HG02588 (cell line): ENCODE measurements around the gene ZDHHC8.

Source experiments
- ATAC-seq: cut with Tn5 transposase; IDR thresholded peaks from one replicate; pipeline ENCODE4 v1.9.1; 2021; ENCODE audit warnings: mild to moderate bottlenecking, moderate library complexity; ENCODE audit not compliant: unreplicated experiment

The ZDHHC8 gene

GRCh38 chr22:20128902-20129746 is 2.5 kb upstream of the ZDHHC8 start:
- ATAC-seq, result no peak

- ATAC-seq, result no peak
These were observed 1.9 kb upstream of the ZDHHC8 start for GRCh38 chr22:20129747-20130014.

GRCh38 chr22:20130319-20130718 is 1.3 kb upstream of the ZDHHC8 start:
- no peak for ATAC-seq

- peak; percentile 53 for ATAC-seq
These were observed 640 bp upstream of the ZDHHC8 start for GRCh38 chr22:20130731-20131596.

- peak; percentile 7 for ATAC-seq
These were observed 468 bp downstream of the ZDHHC8 start for GRCh38 chr22:20131859-20132685.

- ATAC-seq, result no peak
These were observed 1.2 kb downstream of the ZDHHC8 start for GRCh38 chr22:20132686-20133246.

GRCh38 chr22:20133930-20134549 is 2.4 kb downstream of the ZDHHC8 start:
- ATAC-seq, result no peak

GRCh38 chr22:20135265-20135664 is 3.7 kb downstream of the ZDHHC8 start:
- no peak for ATAC-seq

GRCh38 chr22:20135806-20136602 is 4.4 kb downstream of the ZDHHC8 start:
- no peak for ATAC-seq

- no peak for ATAC-seq
These were observed 4.9 kb downstream of the ZDHHC8 start for GRCh38 chr22:20136603-20136873.

GRCh38 chr22:20137113-20137512 is 5.5 kb downstream of the ZDHHC8 start:
- no peak for ATAC-seq

GRCh38 chr22:20137671-20138416 is 6.2 kb downstream of the ZDHHC8 start:
- ATAC-seq, result no peak

GRCh38 chr22:20138417-20138738 is 6.8 kb downstream of the ZDHHC8 start:
- ATAC-seq, result no peak

- ATAC-seq, result no peak
These were observed 7.3 kb downstream of the ZDHHC8 start for GRCh38 chr22:20138868-20139267.

GRCh38 chr22:20139391-20140106 is 7.9 kb downstream of the ZDHHC8 start:
- ATAC-seq, result no peak

- ATAC-seq, result no peak
These were observed 8.5 kb downstream of the ZDHHC8 start for GRCh38 chr22:20140107-20140445.

- ATAC-seq, result no peak
These were observed 8.9 kb downstream of the ZDHHC8 start for GRCh38 chr22:20140521-20140964.

- ATAC-seq, result no peak
These were observed 9.8 kb downstream of the ZDHHC8 start for GRCh38 chr22:20141186-20142077.
